Activated T-cell treated with anti-CD3 and anti-CD28 coated beads, Interleukin-2, amount 50 U/mL, for 48 hours (primary cell): Measurements from ENCODE around the gene TROAP.
"Not testable (repeated sequence)": the region's sequence is repeated elsewhere in the genome, so short reads cannot be mapped to it uniquely, and the experiment has no call there.

Experiments
- DNase-seq, 2 experiments: peaks; one replicate each; pipeline ENCODE4 v3.0.0-alpha.2; 2020

The TROAP gene

DNA sequence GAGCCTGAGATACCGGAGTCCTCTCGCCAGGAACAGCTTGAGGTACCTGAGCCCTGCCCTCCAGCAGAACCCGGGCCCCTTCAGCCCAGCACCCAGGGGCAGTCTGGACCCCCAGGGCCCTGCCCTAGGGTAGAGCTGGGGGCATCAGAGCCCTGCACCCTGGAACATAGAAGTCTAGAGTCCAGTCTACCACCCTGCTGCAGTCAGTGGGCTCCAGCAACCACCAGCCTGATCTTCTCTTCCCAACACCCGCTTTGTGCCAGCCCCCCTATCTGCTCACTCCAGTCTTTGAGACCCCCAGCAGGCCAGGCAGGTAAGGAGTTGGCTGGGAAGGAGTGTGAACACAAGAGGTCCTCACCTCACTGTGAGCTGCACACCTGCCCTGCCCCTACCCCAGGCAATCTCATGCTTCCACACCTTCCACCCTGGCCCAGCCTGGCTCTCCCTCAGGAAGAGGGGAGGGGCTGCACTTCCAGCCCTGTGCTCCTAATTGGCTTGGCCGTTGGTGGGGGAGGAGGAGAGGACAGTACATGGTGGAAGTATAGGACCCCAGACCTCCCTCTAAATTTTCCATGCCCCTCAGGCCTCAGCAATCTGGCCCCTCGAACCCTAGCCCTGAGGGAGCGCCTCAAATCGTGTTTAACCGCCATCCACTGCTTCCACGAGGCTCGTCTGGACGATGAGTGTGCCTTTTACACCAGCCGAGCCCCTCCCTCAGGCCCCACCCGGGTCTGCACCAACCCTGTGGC lies 7.8 kb downstream of the TROAP start:
- no peak for DNase-seq

GRCh38 chr12:49331380-49332222 lies 8.5 kb downstream of the TROAP start:
- peak in 1 of 2 experiments; percentile 43 for DNase-seq

DNA sequence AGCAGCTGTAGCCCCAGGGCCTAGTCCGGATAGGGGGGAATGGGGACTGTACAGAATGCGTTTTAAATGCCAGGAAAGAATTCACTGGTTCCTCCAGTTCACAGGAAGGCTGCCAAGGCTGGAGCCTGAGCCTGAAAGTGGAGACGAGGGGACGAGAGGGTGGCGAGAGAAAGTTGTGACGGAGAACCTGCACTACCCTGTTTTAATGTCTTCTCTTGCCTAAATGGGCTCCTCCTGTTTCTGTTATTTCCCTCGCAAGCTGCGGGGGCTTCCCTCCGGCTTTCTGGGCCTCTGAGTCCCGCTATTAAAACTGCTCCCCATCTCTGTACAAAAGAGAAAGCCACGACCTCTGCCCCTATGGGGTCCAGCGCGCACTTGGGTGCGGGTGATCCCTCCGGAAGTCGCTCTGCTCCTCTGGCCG lies 9.4 kb downstream of the TROAP start:
- no peak for DNase-seq

GRCh38 chr12:49332891-49333371 lies 9.9 kb downstream of the TROAP start:
- peak in 1 of 2 experiments; percentile 37 for DNase-seq

DNA sequence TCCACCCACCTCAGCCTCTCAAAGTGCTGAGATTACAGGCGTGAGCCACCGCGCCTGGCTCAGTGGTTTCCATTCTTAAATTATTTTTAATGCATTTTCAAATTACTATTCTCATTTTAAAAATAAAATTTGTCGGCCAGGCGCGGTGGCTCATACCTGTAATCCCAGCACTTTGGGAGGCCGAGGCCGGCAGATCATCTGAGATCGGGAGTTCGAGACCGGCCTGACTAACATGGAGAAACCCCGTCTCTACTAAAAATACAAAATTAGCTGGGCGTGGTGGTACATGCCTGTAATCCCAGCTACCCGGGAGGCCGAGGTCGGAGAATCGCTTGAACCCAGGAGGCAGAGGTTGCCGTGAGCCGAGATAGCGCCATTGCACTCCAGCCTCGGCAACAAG lies 10.7 kb downstream of the TROAP start:
- DNase-seq: not testable (repeated sequence)

DNA sequence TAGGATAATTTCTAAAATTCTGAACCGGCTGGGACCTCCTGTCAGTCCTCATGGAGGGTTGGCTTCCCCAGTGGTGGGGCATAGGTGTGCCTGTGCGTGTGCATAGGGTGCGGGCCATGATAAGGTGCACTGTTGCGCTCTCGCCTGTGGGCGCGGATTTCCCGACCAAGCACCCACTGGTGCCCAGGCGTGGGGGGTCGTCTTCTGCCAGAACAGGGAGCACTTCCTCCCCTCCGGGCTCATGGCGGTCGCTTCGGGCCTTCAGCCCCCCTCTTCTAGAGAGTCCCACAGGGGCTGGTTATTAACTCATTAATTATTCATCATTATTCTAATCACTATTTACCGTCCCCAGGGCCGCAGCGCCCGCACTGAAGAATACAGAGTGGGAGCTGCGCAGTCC lies 11.2 kb downstream of the TROAP start:
- DNase-seq: no peak

DNA sequence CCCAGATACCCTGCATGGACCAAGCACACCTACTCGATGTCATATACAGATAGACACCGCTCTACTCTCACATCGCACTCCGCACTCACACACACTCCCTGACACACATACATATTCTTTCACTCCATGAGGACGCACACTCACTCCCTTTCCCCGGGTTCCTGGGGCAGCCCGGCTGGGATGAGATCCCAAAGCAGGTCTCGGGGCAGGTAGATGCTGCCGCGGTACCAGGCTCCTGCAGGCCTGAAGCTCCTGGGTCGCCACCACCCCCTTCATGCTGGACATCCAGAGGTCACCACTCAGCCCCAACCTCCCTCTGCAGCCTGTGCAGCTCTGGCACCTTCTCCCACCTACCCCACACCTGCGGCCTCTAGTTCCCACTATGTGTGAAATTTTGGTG lies 11.6 kb downstream of the TROAP start:
- DNase-seq: no peak

DNA sequence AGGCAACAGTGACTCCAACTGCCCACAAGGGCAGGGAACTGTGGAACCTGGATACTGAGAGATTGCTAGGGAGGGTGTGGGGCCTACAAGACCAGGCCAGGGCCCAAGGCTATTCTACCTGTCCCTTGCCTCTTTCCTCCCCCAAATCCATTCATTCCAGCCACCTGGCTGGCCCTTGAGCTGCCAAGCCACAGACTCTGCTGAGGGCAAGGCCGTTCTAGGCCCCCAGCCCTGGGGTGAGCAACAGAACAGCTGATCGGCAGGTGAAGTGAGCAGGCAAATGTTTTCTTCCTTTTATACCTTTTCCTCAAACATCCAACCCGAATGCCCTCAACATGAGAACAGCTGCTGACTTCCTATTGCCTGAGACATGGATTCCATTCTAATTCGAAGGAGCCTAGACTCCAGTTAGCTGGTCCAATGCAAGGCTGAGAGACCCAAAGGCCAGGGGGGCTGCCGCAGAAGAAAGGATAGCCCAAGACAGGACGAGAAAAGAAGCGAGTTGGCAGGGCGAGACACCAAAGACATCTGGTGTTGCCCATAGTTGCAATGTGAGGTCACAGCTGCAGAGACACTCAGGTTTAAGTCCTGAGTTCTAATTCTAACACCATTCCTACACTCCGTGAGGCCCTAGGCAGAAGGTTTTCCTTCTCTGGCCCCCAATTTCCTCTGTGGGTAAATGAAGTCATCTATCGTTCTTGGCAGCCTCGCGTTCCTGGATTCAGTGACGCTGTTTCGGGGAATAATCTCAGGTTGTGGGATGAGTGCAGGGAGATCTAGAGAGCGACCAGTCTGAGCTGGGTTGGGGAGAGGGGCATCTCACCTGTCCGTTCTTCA lies 12.3 kb downstream of the TROAP start:
- DNase-seq: no peak

- DNase-seq: peak in 1 of 2 experiments; percentile 32
These were observed 13.0 kb downstream of the TROAP start for GRCh38 chr12:49335955-49336644.

DNA sequence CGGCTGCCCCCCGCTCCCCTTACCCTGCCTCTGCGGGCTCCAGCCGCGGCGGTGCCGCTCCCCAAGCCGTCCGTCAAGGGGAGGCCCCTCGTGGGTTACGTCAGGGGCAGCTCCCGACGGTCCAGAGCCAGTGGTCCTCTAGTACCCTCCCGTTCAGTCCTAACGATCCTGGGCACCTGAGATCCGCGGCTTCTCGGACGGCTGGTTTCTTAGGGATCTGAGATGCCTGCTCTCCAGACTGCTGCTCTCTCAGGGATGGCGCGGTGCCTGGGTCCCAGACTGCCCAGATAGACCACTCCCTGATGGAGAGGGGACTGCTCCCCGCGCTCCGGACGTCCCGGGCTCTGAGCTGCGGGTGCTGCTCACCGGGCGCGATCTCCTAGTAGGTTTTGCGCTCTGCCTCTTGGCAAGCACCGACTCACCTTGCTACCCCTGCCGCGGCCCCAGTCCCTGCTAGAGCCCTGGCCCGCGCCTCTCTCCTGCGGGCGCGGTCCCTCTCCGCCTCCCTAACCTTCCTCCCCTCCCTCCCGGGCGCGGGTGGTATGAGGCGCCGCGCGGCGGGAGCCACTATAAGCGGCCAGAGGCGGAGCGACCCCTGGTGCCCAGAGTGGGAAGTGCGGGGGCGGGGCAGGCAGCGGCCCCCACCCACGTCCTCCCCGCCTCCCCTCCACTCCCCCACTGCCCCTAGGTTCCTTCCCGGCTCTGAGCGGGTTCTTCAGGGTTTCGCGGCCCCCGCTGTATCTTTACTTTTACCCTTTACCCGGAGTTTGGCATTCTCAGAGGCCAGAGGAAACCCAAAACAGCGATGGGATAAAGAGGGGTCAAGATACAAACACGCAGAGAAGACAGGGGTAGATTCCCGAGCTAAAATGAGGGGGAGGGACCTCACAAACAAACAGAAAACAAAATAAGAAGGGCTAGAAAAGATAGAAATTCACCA lies 13.9 kb downstream of the TROAP start, which contains the start of gene C1QL4:
Gene C1QL4, minus strand, starts transcription at position 544 of the 940 bp plus-strand sequence. CDS start 711 bp downstream, outside the sequence.
- peak; percentile 93 to 94 for DNase-seq

- no peak for DNase-seq
These were observed 15.9 kb downstream of the TROAP start for GRCh38 chr12:49338830-49339463.

DNA sequence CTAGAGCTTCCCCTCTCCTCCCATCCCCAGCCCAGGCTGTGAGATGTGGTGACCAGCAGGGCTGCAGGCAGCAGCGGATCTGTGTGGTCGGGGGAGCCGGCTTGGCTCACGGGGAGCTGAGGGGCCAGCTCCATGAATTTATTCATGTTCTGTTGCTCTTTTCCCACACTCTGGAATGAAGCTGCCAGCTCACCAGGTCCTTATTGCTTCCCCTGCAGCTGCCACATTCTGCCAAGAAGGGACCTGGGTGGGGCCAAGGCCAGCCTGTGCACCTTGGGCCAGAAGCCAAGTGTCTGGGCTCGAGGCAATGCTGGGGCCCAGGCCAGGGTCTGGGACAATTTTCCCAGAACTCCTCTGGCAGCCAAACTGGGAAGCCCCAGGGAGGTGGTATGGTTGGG lies 16.4 kb downstream of the TROAP start:
- no peak for DNase-seq

GRCh38 chr12:49340095-49340870 lies 17.2 kb downstream of the TROAP start:
- DNase-seq: no peak

DNA sequence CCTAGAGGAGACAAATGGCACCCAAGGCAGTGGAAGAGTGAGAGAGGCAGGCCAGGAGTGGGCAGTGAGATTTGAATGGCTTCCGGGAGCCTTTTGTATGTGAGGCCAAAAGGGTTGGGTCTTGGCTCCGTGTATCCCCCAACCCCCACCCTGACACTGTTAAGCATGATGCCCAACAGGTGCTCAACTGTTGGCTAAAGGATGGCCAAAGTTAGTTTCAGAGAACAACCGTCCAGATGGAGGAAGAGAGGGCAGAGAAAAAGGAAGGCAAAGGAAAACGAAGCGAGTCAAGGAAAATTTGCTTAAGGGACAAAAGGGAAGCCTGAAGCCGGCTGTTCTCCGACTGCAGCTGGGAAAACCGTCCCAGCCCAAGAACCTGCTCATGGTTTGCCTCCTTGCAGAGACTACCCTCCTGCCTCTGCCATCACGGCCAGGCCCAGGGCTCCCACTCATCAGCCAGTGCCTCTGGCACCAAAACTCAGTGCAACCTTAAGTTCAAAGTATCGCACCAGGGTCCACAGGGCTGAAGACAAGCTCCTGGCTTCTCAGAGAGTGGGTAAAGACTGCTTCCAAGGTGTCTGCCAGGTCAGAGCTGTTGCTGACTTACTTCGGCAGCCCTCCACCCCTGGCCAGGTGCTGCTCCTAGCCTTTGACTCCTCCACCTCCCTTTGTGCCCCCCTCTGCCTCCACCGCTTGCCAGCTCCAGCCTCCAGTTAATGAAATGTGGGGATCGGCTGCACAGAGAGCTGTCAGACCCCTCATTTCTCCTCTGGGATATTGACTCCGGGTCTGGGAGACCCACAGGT lies 18.1 kb downstream of the TROAP start:
- no peak for DNase-seq

DNA sequence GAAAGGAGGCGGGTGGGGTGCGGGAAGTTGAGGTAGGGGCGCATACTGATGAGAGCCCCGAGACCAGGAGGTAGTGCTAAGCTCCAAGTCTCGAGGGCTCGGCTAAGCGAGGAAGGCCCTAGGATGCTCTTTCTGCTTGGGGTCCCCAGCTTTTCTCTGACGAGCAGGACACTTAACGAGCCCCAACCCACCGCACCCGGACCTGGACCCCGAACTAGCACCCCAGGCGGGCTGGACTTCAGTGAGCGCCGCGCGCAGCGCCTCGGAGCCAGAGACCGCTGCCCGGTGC lies 18.7 kb downstream of the TROAP start:
- no peak for DNase-seq

GRCh38 chr12:49342066-49342913 lies 19.2 kb downstream of the TROAP start:
- peak; percentile 93 for DNase-seq

DNA sequence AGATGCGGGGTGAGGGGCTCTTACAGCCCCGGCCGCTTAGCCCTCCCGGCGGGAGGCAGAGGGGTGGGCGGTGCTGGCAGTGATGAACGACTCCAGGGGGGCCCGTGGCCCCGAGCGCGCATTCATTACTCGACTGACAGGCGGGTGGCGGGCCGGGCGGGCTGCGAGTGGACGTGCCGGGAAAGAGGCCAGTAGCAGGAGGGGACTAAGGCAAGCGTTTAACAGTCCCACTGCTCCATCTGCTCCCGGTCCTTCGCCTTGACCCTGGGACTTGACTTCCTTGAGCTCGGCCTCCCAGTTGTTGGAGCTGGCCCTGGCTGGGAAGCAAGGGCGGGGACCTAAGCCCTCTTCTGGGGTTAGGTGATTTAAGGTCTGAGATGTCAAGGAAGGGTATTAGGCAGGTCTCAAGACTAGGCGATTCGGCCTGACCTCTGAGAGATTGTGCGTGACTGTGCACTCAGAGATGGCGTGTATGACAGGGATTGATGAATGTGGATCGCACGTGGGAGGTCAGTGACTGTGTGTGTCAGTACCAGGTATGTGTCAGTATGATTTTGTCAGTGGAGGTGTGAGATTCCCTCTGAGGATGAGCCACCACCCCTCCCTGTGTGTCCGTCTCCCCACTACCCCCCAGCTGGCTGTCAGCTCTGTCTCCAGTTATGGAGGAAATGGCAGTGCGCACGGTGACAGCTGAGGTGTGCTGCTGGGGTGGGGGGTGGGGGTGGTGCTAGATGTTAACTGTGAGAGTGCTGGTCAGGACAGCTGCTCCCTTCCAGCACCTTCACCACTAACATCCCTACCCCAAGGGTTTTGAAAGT lies 20.1 kb downstream of the TROAP start:
- DNase-seq: peak; percentile 64 to 74
